Neural progenitor cell (in vitro differentiated cells): ENCODE results near the gene RTRAF. TPM values are rescaled to one million over a fixed set of nuclear protein-coding genes. Genes with fewer than 3 reads are reported as not detected.

Experiments
- DNase-seq: peaks from one replicate; pipeline ENCODE4 v3.0.0-alpha.2; 2016; ENCODE audit warnings: low spot score
- H2AFZ ChIP-seq: fragments of 200-600 bp; sonication (generic); replicated peaks from 2 replicates; pipeline ENCODE4 v1.6.1; 2016; ENCODE audit warnings: antibody characterized with exemption
- H3F3A ChIP-seq: fragments of 200-600 bp; sonication (generic); 2 replicates; pipeline ENCODE4 v1.6.1; 2016; ENCODE audit warnings: antibody characterized with exemption, low read depth
- H3K27ac ChIP-seq: fragments of 200-600 bp; sonication (generic); 2 replicates; pipeline ENCODE4 v1.5.1; 2016; ENCODE audit warnings: mild to moderate bottlenecking
- H3K27me3 ChIP-seq: fragments of 200-600 bp; sonication (generic); 2 replicates; pipeline ENCODE4 v1.6.1; 2016; ENCODE audit warnings: mild to moderate bottlenecking, moderate library complexity
- H3K36me3 ChIP-seq: fragments of 200-600 bp; sonication (generic); 2 replicates; pipeline ENCODE4 v1.5.1; 2016
- H3K4me1 ChIP-seq: fragments of 200-600 bp; sonication (generic); 2 replicates; pipeline ENCODE4 v1.6.1; 2016; ENCODE audit warnings: mixed run types
- H3K4me2 ChIP-seq: fragments of 200-600 bp; sonication (generic); 2 replicates; pipeline ENCODE4 v1.6.1; 2016
- H3K4me3 ChIP-seq: fragments of 200-600 bp; sonication (generic); 2 replicates; pipeline ENCODE4 v1.5.1; 2016
- H3K79me2 ChIP-seq: fragments of 200-600 bp; sonication (generic); 2 replicates; pipeline ENCODE4 v1.6.1; 2016; ENCODE audit warnings: low read depth
- H3K9ac ChIP-seq: fragments of 200-600 bp; sonication (generic); 2 replicates; pipeline ENCODE4 v1.6.1; 2016
- H3K9me3 ChIP-seq: fragments of 200-600 bp; sonication (generic); 2 replicates; pipeline ENCODE4 v1.5.1; 2016; ENCODE audit warnings: low read depth
- H4K20me1 ChIP-seq: fragments of 200-600 bp; sonication (generic); 2 replicates; pipeline ENCODE4 v1.6.1; 2016; ENCODE audit warnings: low read depth
- H3K27ac Mint-ChIP-seq: 3 replicates; pipeline ENCODE4 v1.8.0; 2021; ENCODE audit warnings: mixed read lengths
- H3K27me3 Mint-ChIP-seq: 2 replicates; pipeline ENCODE4 v1.8.0; 2022; ENCODE audit warnings: low read depth, mild to moderate bottlenecking, inconsistent platforms, moderate library complexity, mixed read lengths; ENCODE audit not compliant: insufficient read depth
- H3K36me3 Mint-ChIP-seq: 3 replicates; pipeline ENCODE4 v1.8.0; 2021; ENCODE audit warnings: mixed read lengths
- H3K4me1 Mint-ChIP-seq: 3 replicates; pipeline ENCODE4 v1.8.0; 2021; ENCODE audit warnings: mixed read lengths
- H3K4me3 Mint-ChIP-seq: 3 replicates; pipeline ENCODE4 v1.8.0; 2021; ENCODE audit warnings: mild to moderate bottlenecking, moderate library complexity, mixed read lengths
- H3K9me3 Mint-ChIP-seq: 3 replicates; pipeline ENCODE4 v1.8.0; 2020; ENCODE audit warnings: mixed read lengths
- CTCF ChIP-seq: fragments of 200-600 bp; sonication (generic); IDR thresholded peaks from 2 replicates; pipeline ENCODE4 v1.5.1; 2017; ENCODE audit warnings: antibody characterized with exemption, mild to moderate bottlenecking
- EZH2 ChIP-seq: fragments of 200-600 bp; sonication (generic); IDR thresholded peaks from 2 replicates; pipeline ENCODE4 v1.6.1; 2017; ENCODE audit warnings: antibody characterized with exemption, mild to moderate bottlenecking, moderate library complexity
- EZH2phosphoT487 ChIP-seq: fragments of 200-600 bp; sonication (generic); IDR thresholded peaks from 2 replicates; pipeline ENCODE4 v1.6.1; 2017; ENCODE audit warnings: antibody characterized with exemption
- total RNA-seq: library from RNA; depleted of rRNA; stranded (reverse); fragments of >200 nt; gene quantifications from 2 replicates; pipeline ENCODE4 v1.2.3, GENCODE V29; 2015; ENCODE audit warnings: low replicate concordance

The RTRAF gene
- total RNA-seq, 1 donor from 2014 or later: 414 TPM

- H2AFZ ChIP-seq: no peak overlapping the region
- H3K27ac ChIP-seq: no peak overlapping the region
- TF ChIP-seq CTCF (no peak), EZH2 (no peak), EZH2phosphoT487 (no peak)
- H3K9ac ChIP-seq: no peak overlapping the region
- peaks cover 17% of the 10 kb centered on the region for H4K20me1 ChIP-seq
- Mint-ChIP-seq H3K4me3 (no peak overlapping the region), H3K36me3 (peaks cover 34% of the 10 kb centered on the region), H3K27me3 (no peaks in the 10 kb centered on the region), H3K9me3 (no peaks in the 10 kb centered on the region), H3K4me1 (no peaks in the 10 kb centered on the region), H3K27ac (no peak overlapping the region)
- H3K36me3 ChIP-seq: peaks cover 17% of the 10 kb centered on the region
- DNase-seq: no peak
- H3F3A ChIP-seq: peaks cover 7% of the 10 kb centered on the region
- H3K9me3 ChIP-seq: no peaks in the 10 kb centered on the region
- H3K79me2 ChIP-seq: no peaks in the 10 kb centered on the region
- H3K4me3 ChIP-seq: no peak overlapping the region
- H3K4me1 ChIP-seq: peaks cover 6% of the 10 kb centered on the region
- H3K27me3 ChIP-seq: no peaks in the 10 kb centered on the region
- no peak overlapping the region for H3K4me2 ChIP-seq
Observed at GRCh38 chr14:52007211-52007610, 17.9 kb downstream of the RTRAF start.

- H3K9me3 Mint-ChIP-seq: no peaks in the 10 kb centered on the region
- H3K36me3 Mint-ChIP-seq: peaks cover 33% of the 10 kb centered on the region
- Histone ChIP-seq H3K4me1 (peaks cover 5% of the 10 kb centered on the region), H3K9me3 (no peaks in the 10 kb centered on the region), H3K9ac (no peak overlapping the region), H3K27ac (no peak overlapping the region), H3K36me3 (peaks cover 15% of the 10 kb centered on the region), H3K4me2 (no peak overlapping the region), H3K27me3 (no peaks in the 10 kb centered on the region), H4K20me1 (peaks cover 17% of the 10 kb centered on the region), H2AFZ (no peak overlapping the region), H3K79me2 (no peaks in the 10 kb centered on the region), H3K4me3 (no peak overlapping the region), H3F3A (peaks cover 7% of the 10 kb centered on the region)
- TF ChIP-seq EZH2phosphoT487: no peak
- no peak for TF ChIP-seq EZH2
- no peak for TF ChIP-seq CTCF
- H3K27ac Mint-ChIP-seq: no peak overlapping the region
- no peaks in the 10 kb centered on the region for H3K4me1 Mint-ChIP-seq
- H3K27me3 Mint-ChIP-seq: no peaks in the 10 kb centered on the region
- no peak for DNase-seq
- H3K4me3 Mint-ChIP-seq: no peak overlapping the region
Observed at GRCh38 chr14:52007637-52008036, 18.3 kb downstream of the RTRAF start.

DNA sequence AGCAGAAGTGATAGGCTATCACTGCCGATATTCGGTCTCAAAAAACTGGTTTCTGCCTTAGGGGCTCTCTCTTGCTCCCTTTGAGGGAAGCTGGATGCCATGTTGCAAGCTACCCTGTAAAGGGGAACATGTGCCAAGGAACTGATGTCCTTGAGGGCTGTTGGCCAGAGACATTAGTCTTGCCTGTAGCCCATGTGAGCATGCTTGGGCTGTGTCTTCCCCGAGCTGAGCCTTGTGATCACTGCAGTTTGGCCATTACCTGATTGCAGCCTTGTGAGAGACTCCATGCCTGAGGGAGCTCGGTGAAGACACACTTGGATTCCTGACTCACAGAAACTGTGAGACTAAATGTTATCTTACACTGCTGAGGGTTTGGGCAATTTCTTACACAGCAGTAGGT lies 18.8 kb downstream of the RTRAF start:
- H3K27ac ChIP-seq: no peak overlapping the region
- no peaks in the 10 kb centered on the region for H3K4me1 Mint-ChIP-seq
- H3K4me2 ChIP-seq: no peak overlapping the region
- H3K9ac ChIP-seq: no peak overlapping the region
- no peaks in the 10 kb centered on the region for H3K27me3 ChIP-seq
- H3K36me3 ChIP-seq: peaks cover 10% of the 10 kb centered on the region
- no peak for DNase-seq
- H3K27ac Mint-ChIP-seq: no peak overlapping the region
- peaks cover 8% of the 10 kb centered on the region for H3F3A ChIP-seq
- H3K4me3 ChIP-seq: no peak overlapping the region
- peaks cover 33% of the 10 kb centered on the region for H3K36me3 Mint-ChIP-seq
- H3K9me3 Mint-ChIP-seq: no peaks in the 10 kb centered on the region
- H3K9me3 ChIP-seq: no peaks in the 10 kb centered on the region
- peaks cover 5% of the 10 kb centered on the region for H3K4me1 ChIP-seq
- H3K4me3 Mint-ChIP-seq: no peak overlapping the region
- no peak for TF ChIP-seq EZH2phosphoT487
- TF ChIP-seq CTCF: no peak
- no peak for TF ChIP-seq EZH2
- no peaks in the 10 kb centered on the region for H3K27me3 Mint-ChIP-seq
- no peaks in the 10 kb centered on the region for H3K79me2 ChIP-seq
- H4K20me1 ChIP-seq: peaks cover 15% of the 10 kb centered on the region
- no peak overlapping the region for H2AFZ ChIP-seq
